ENCODE measurements around the gene GAK.
"Not testable (repeated sequence)": the region's sequence is repeated elsewhere in the genome, so short reads cannot be mapped to it uniquely, and the experiment has no call there.

GAK gene

DNA sequence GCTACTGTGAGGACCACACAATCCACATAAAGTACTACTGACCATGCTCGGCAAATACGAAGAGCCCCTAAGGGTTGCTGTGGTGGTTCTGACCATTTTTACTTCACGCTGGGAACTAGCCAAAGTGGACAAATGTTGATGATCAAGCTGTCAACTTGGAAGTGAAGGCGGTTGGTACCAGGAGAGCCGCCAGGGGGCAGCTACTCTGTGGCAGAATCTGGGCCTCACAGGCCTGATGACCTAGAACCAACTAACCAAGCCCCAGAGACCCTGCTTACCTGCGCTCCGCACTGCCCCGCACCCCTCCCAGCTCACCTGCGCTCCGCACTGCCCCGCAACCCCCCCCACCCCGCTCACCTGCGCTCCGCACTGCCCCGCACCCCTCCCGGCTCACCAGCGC lies 5.6 kb downstream of the GAK start:
- DNase-seq (ENCODE audit: low read depth in 2 of 2): no peak

DNA sequence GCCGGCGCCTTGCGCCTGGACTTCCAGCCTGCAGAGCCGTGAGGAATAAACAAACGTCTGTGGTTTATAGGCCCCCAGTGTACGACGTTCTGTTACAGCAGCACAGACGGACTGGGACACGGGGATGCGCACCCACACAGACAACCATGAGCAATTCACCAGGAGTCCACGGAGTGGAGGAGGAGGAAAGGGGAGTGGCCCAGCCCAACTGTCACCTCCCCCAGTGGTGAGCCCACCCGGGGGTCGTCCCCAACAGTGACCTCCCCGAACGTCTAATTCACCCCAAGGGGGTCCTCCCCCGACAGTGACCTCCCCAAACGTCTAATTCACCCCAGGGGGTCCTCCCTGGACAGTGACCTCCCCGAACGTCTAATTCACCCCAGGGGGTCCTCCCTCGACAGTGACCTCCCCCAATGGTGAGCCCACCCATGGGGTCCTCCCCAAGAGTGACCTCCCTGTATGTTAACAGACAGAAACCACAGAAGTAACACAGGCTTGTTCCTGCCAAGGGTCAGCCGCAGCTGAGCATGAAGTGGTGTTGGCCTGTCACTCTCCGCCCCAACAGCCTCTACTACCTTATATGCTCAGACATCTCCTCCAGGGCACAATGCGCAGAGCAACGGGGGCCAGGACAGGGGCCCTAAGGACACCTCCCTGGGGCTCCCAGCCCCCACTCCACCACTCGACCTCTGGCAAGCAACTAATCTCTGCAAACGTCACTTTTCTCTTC lies 6.2 kb downstream of the GAK start:
- no peak for DNase-seq (ENCODE audit: low read depth in 2 of 2)

DNA sequence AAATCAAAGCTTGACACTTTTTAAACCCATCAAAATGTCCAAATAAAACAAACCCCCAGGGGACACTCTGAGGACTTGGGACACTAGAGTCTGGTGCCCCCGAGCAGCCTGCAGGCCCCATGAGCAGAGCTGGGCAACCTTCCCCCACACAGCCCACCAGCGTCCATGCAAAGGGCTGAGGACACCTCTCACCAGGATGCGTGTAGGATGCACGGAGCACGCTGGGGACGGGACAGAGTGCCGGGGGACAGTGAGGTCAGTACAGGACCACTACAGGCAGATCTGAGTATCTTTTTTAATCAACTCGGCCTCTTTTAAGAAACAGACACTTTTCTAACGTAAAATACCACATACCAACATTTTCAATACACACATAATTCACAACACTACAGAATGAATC lies 6.9 kb downstream of the GAK start:
- DNase-seq (ENCODE audit: low read depth in 2 of 2): no peak

DNA sequence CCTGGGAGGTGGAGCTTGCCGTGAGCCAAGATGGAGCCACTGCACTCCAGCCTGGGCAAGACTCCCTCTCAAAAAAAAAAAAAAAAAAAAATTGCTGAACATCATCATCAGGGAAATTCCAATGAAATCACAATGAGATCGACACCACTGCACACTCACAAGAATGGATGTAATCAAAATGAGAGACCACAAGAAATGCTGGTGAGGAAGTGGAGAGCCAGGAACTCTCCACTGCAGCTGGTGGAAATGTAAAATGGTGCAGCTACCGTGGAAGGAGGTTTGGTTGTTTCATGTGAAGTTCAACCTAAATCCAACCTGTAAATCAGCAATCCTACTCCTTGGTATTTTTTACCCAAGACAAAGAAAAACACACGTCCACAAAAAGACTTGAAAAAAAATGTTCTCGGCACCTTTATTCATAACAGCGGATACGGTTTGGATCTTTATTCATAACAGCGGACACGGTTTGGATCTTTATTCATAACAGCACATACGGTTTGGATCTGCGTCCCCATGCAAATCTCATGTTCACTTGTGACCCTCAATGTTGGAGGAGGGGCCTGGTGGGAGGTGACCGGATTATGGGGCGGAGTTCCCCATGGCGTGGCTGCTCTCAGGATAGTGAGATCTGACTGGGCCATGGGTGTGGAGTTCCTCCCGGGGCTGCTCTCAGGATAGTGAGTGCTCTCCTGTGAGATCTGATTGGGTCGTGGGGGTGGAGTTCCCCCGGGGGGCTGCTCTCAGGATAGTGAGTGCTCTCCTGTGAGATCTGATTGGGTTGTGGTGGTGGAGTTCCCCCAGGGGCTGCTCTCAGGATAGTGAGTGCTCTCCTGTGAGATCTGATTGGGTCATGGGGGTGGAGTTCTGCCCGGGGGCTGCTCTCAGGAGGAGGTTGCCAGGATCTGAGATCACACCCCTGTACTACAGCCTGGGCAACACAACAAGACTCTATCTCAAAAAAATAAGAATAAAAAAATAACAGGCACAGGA lies 7.7 kb downstream of the GAK start:
- no peak for DNase-seq (ENCODE audit: low read depth in 2 of 2)

DNA sequence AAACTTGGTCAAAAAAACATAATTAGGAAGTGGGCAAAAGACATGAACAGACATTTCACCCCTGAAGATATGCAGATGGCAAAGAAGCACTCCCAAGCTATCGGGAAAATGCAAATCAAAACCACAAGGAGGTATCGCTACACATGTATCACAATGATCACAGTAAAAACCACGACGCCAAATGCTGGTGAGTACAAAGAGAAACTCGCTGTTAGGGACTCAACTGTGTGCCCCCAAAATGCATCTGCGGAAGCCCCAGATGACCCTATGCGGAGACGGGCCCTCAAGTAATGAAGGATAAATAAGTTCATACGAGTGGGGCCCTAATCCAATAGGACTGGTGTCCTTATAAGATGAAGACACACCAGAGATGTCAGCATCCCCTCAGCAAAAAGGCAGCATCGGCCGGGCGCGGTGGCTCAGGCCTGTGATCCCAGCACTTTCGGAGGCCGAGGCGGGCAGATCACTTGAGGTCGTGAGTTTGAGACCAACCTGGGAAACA lies 10.2 kb downstream of the GAK start:
- DNase-seq (ENCODE audit: low read depth in 2 of 2): no peak

DNA sequence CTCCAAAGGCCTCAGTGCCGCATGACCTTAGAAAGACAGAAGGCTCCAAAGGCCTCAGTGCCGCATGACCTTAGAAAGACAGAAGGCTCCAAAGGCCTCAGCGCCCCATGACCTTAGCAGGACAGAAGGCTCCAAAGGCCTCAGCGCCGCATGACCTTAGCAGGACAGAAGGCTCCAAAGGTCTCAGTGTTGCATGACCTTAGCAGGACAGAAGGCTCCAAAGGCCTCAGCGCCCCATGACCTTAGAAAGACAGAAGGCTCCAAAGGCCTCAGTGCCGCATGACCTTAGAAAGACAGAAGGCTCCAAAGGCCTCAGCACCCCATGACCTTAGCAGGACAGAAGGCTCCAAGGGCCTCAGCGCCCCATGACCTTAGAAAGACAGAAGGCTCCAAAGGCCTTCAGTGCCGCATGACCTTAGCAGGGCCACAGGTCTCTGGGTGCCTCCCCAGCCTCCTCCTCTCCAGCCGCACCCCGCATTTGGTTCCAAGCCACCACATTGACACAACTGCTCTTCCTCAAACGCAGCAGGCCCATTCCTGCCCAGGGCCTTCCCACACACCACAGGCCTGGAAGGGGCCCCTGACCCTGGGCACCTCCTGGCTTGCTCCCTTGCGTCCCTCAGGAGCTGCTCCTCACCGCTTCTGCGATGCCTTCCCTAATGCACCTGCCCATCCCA lies 13.0 kb downstream of the GAK start:
- not testable (repeated sequence) for DNase-seq (ENCODE audit: low read depth in 2 of 2)

DNA sequence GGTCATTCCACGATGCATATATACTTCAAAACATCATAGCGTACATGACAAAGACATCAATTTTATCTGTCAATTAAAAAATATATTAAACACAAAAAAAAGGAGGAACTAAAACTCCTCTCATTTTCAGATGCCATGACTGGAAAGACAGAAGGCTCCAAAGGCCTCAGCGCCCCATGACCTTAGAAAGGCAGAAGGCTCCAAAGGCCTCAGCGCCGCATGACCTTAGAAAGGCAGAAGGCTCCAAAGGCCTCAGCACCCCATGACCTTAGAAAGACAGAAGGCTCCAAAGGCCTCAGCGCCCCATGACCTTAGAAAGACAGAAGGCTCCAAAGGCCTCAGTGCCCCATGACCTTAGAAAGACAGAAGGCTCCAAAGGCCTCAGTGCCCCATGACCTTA lies 13.5 kb downstream of the GAK start:
- not testable (repeated sequence) for DNase-seq (ENCODE audit: low read depth in 2 of 2)

DNA sequence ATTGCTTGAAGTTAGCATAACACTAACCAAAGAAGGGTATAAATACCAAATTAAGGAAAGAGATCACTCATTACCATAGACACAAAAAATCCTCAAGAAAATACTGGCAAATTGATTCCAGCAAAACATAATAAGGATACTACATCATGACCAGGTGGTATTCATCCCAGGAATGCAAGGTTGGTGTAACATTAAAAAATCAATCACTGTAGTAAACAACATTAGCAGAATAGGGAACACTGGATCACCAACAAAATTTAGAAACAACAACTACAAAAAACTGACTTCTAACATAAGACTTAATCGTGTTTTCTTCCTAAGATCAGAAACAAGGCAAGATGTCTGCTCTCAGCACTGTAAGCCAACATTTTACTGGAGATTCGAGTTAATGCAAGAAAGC lies 14.1 kb downstream of the GAK start:
- no peak for DNase-seq (ENCODE audit: low read depth in 2 of 2)

DNA sequence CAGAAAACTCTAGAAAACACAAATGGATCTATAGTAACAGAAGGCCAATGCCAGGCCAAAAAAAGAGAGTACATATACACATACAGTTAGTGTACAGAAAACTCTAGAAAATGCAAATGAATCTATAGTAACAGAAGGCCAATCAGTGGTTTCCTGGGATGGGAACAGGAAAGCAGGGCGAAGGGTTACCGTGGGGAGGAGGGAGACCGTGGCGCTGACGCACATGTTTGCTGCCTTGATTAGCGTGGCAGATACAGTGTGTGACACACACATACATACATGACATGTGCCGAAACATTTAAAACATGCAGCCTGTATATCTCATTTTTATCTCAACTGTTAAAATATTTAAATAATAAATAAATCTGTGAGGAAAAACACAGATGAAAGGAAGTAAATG lies 14.7 kb downstream of the GAK start:
- no peak for DNase-seq (ENCODE audit: low read depth in 2 of 2)

DNA sequence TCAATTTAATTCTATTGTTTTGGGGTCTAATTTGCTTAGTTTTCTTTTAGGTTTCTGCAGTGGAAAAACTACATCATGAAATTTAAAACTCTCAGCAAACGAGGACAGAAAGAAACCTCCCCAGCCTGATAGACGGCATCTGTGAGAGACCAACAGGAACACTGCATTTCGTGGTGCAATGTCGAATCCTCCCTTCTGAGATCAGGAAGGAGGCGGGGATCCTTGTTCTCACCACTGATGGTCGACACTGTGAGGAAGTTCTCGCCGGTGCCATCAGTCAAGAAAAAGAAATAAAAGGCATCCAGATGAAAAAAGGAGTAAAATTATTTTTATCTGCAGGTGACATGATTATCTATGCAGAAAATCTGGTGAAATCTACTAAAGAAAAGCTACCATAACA lies 16.5 kb downstream of the GAK start:
- no peak for DNase-seq (ENCODE audit: low read depth in 2 of 2)

DNA sequence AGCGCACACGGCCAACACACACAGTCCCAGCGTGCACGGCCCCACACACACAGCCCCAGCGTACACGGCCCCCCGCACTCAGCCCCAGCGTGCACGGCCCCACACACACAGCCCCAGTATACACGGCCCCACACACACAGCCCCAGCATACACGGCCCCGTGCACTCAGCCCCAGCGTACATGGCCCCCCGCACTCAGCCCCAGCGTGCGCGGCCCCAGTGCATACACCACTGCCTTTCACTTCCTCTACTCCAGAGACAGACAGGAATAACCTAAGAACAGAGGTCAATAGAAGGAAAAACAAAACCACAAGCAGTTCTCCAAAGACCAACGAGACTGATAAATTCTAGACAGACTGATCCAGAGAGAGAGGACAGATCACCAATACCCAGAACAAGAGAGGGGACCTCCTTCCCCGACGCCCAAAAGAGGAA lies 17.1 kb downstream of the GAK start:
- DNase-seq (ENCODE audit: low read depth in 2 of 2): no peak

DNA sequence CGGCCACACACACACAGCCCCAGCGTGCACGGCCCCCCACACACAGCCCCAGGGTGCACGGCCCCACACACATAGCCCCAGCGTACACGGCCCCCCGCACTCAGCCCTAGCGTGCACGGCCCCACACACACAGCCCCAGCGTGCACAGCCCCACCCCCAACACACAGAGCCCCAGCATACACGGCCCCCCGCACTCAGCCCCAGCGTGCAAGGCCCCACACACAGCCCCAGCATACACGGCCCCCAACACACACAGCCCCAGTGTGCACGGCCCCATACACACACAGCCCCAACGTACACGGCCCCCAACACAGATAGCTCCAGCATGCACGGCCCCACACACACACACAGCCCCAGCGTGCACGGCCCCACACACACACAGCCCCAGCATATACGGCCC lies 17.6 kb downstream of the GAK start:
- DNase-seq (ENCODE audit: low read depth in 2 of 2): no peak

DNA sequence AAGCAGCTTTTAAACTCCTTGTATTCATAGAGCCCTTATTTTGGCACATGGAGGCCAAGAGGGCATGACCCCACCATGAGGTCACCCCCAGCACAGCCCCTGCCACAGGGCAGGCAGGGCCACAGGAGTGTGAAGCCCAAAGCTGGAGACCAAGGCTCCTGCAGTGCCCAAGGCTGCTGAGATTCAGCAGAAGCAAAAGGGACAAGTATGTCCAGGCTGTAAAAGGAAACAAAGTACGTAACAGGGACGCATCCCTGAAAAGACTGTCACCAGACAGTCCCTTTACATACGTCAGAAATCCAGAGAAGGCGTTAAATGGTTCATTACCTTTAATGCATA lies 18.9 kb downstream of the GAK start:
- no peak for DNase-seq (ENCODE audit: low read depth in 2 of 2)

DNA sequence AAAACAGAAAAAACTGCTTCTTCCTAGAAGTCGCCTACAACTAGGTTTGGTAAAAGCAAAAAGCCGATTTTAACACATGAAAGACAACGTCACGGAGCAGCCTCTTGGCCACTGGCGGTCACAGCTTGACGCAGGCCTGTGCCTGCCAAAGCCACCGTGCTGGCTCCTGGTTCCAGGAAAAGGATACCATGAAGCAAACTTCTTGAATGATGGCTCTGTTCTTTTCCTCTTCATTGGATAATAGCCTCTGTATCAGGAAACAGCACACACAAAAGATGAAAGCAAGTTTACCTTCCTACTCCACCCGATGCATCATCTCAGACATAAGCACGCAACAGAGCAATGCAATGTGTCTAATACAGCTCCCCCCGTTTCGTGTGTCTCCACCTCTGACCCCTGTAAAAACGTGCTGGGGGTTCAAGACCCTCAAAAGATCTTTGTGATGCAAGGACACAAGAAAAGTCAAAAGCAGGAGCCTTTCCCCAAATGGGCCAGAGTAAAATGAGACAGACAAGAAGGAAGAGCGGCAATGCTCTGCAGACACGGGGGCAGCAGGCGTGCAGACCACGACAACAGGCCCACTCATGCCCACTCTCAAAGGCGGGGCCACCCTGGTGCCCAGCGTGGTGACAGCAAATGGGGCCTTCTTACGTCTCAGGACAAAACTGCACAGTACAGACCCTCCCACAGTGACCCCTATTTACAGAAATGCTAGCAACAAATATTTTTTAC lies 19.4 kb downstream of the GAK start:
- no peak for DNase-seq (ENCODE audit: low read depth in 2 of 2)

DNA sequence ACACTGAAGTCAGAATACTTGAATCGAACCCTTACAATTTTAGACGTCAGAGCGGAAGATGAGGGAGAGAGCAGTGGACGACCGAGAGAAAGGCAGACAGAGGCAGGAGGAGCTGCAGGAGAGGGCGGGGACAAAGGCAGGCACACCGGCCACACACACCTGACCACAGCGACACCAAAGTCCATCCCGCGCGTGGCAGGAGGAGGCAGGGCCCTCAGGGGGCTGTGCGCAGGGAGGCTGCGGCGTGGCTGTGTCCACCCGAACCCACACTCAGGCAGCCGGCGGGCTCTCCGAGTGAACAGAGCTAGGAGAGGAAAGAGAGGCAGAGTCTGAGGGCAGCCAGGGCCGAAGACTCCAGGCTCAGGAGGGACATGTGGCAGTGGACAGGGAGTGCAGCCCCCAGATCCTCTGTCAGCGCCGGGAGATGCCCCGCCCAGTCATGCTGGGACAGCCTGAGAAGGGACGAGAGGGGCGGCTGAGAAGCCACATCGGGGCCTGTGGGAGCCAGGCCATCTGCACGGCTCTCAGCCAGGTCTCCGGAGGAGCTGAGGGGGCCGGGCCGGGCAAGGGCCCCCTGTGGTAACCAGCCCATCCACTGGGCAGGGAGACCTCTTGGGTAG lies 20.1 kb downstream of the GAK start:
- DNase-seq (ENCODE audit: low read depth in 2 of 2): no peak

DNA sequence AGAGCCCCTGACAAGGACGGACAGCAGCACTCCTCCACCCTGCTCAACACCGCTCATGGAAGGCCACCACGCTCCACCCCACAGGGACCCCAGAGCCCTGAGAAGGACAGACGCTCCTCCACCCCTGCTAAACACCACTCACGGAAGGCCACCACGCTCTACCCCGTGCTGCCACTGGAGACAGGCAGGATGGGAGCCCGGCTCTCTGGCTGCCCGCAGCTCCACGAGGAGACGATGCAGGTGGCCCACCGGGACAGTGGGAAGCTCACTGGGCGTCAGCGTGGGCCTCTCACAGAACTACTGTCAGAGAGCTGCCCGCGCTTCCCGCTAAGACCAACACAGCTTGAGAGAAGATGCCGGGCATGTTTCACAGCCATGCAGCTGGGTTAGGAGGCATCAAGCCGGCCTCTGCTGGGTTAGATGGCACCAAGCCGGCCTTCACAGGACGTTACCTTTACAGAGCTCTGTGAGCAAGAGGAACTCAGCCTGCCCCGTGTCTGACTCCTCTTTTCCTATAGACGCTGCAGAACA lies 20.8 kb downstream of the GAK start:
- no peak for DNase-seq (ENCODE audit: low read depth in 2 of 2)

DNA sequence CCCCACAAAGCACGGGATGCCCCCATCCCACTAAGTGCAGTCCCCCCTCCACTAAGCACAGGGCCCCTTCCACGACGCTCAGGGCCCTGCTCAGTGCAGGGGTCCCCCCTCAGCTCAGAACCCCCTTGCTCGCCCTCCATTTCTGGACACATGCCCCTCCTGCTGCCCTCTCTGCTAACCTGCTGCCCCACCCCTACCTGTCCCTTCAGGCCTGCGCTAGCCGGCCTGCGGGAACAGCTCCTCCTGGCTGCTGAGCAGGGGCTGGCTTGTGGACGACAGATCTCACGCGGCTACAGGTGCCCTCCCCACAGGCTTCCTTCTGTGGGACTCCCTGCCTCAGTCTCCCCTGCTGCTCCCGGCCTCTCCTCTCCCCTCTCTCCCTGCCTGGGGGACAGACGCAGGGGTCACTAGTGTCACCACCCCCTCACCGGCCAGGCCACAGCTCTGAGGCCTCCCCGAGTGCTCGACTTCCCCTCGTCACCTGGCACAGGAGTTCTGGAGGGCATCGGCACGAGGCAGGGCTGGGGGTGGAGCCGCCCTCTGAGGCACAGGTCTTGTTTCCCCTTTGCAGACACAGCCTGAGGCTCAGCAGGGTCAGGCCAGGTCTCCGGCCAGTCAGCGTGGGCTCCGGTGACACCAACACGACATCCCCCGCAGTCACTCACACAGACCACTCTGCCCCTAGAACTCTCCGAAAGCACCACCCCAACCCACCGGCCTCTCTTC lies 21.6 kb downstream of the GAK start:
- no peak for DNase-seq (ENCODE audit: low read depth in 2 of 2)

DNA sequence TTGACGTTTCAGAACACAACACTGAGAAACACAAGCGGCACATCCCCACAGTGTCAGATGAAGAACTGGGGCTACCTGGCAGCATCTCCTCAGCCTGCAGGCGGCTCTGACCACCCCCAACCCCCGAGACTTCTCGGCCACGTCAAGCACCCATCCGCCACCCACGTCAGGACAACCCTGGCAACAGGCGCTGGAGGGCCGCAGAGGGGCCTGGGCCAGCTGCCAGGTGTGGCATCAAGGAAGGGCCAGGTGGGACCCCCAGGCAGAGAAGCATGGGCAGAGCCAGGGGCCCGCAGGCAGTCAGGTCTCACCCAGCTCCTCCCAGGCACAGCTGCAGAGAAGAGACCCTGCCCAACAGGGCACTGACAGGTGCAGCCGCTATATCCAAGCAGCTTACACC lies 22.3 kb downstream of the GAK start:
- no peak for DNase-seq (ENCODE audit: low read depth in 2 of 2)

DNA sequence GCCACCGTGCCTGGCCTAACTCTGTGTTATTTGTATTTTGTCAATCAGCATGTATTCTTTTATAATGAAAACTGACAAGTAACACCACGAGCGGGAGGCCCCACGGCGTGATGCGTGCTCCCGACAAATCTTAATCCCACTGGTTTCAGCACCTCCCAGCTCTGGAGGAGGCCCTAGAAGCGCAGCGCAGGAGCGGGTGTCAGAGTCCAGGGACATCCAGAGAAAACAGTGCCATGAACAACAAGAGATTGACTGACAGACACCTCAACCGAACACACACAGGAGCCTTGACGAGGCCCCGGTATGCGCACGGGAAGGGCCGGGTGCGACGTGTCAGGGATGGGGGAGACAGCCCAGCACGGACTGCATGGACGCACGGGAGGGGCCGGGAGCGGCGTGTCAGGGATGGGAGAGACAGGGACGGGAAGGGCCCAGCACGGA lies 23.0 kb downstream of the GAK start:
- DNase-seq (ENCODE audit: low read depth in 2 of 2): no peak
